Mucosa of rectum (tissue), 2 donors: ENCODE data around the gene REN.

Experiments used
- H3K27ac ChIP-seq, 2 donors: one replicate each; pipeline ENCODE4 v1.7.0; 2013; ENCODE audit warnings: inconsistent platforms in 2 of 2, low read depth in 2 of 2, low read length in 2 of 2
- H3K27me3 ChIP-seq, 2 donors: one replicate each; pipeline ENCODE4 v1.7.0; 2013; ENCODE audit warnings: low read length in 2 of 2; ENCODE audit not compliant: control insufficient read depth in 2 of 2, insufficient read depth in 2 of 2
- H3K36me3 ChIP-seq, 2 donors: one replicate each; pipeline ENCODE4 v1.7.0; 2013; ENCODE audit warnings: low read length in 2 of 2; ENCODE audit not compliant: control insufficient read depth in 2 of 2, insufficient read depth in 2 of 2
- H3K4me1 ChIP-seq, 2 donors: one replicate each; pipeline ENCODE4 v1.7.0; 2013; ENCODE audit warnings: low read length in 2 of 2, mild to moderate bottlenecking in 1 of 2; ENCODE audit not compliant: control insufficient read depth in 2 of 2, insufficient read depth in 2 of 2
- H3K4me3 ChIP-seq, 2 donors: one replicate each; pipeline ENCODE4 v1.7.0; 2013; ENCODE audit warnings: low read length in 2 of 2
- H3K9ac ChIP-seq, 2 donors: one replicate each; pipeline ENCODE4 v1.7.0; 2013; ENCODE audit warnings: low read length in 2 of 2, low read depth in 1 of 2, mild to moderate bottlenecking in 1 of 2
- H3K9me3 ChIP-seq, 2 donors: one replicate each; pipeline ENCODE4 v1.7.0; 2013; ENCODE audit warnings: low read length in 2 of 2; ENCODE audit not compliant: control insufficient read depth in 2 of 2
- donor health status: healthy.
- donor health status: Normal muscosa, but diverticular disease.

REN gene

DNA sequence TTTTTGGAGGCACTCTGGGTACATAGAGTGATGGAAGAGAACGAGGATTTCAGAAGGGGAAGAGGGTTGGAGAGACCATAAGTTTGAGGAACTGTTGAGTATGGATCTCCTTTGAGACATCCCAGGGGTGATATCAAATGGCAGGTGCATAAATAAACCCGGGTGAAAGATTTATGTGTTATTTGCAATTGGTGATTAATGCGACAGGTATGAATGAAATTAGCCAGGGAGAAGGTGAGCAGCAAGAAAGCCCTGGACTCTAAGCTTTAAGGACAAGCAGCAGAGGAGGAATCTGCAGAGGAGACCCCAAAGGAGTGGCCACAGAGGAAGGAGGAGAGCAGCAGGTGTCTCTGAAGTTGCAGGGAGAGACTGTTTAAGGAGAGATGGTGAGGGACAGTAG is 8.8 kb upstream of the REN start:
- Histone ChIP-seq H3K27me3 (peaks cover 2 to 8% of the 10 kb centered on the region in 2 donors), H3K9ac (no peak overlapping the region), H3K36me3 (no peaks in the 10 kb centered on the region), H3K9me3 (peaks cover 5 to 6% of the 10 kb centered on the region in 2 donors), H3K4me3 (no peak overlapping the region), H3K4me1 (no peaks in the 10 kb centered on the region), H3K27ac (no peak overlapping the region)

- no peaks in the 10 kb centered on the region for H3K36me3 ChIP-seq
Measured at GRCh38 chr1:204172404-204173029, 6.4 kb upstream of the REN start.

GRCh38 chr1:204171751-204172178 is 5.6 kb upstream of the REN start:
- H3K9ac ChIP-seq = no peak overlapping the region
- no peak overlapping the region for H3K4me3 ChIP-seq
- peaks cover 5 to 11% of the 10 kb centered on the region in 2 donors for H3K9me3 ChIP-seq
- no peaks in the 10 kb centered on the region for H3K4me1 ChIP-seq
- H3K27ac ChIP-seq = no peak overlapping the region
- H3K36me3 ChIP-seq = no peaks in the 10 kb centered on the region
- peaks cover 0 to 5% of the 10 kb centered on the region in 2 donors for H3K27me3 ChIP-seq

More at GRCh38 chr1:204172404-204173029, 6.4 kb upstream of the REN start:
- peaks cover 0 to 5% of the 10 kb centered on the region in 2 donors for H3K27me3 ChIP-seq
- no peak overlapping the region for H3K4me3 ChIP-seq
- peaks cover 5 to 11% of the 10 kb centered on the region in 2 donors for H3K9me3 ChIP-seq
- H3K27ac ChIP-seq = no peak overlapping the region
- H3K9ac ChIP-seq = no peak overlapping the region
- H3K4me1 ChIP-seq = no peaks in the 10 kb centered on the region

- no peak overlapping the region for H3K9ac ChIP-seq
- no peak overlapping the region for H3K4me3 ChIP-seq
- no peak overlapping the region for H3K27ac ChIP-seq
- no peaks in the 10 kb centered on the region for H3K36me3 ChIP-seq
- no peaks in the 10 kb centered on the region for H3K4me1 ChIP-seq
- peaks cover 5 to 11% of the 10 kb centered on the region in 2 donors for H3K9me3 ChIP-seq
- peaks cover 0 to 5% of the 10 kb centered on the region in 2 donors for H3K27me3 ChIP-seq
Measured at GRCh38 chr1:204170494-204171155, 4.5 kb upstream of the REN start.

GRCh38 chr1:204169858-204170257 is 3.7 kb upstream of the REN start:
- Histone ChIP-seq H3K27me3 (no peaks in the 10 kb centered on the region), H3K4me3 (no peak overlapping the region), H3K4me1 (no peaks in the 10 kb centered on the region), H3K36me3 (no peaks in the 10 kb centered on the region), H3K9me3 (peaks cover 5 to 11% of the 10 kb centered on the region in 2 donors), H3K27ac (no peak overlapping the region), H3K9ac (no peak overlapping the region)

- H3K4me3 ChIP-seq = no peak overlapping the region
- H3K9me3 ChIP-seq = peaks cover 5 to 11% of the 10 kb centered on the region in 2 donors
- H3K4me1 ChIP-seq = no peaks in the 10 kb centered on the region
- H3K9ac ChIP-seq = no peak overlapping the region
- no peak overlapping the region for H3K27ac ChIP-seq
- no peaks in the 10 kb centered on the region for H3K36me3 ChIP-seq
- no peaks in the 10 kb centered on the region for H3K27me3 ChIP-seq
Measured at GRCh38 chr1:204167730-204168129, 1.6 kb upstream of the REN start.

DNA sequence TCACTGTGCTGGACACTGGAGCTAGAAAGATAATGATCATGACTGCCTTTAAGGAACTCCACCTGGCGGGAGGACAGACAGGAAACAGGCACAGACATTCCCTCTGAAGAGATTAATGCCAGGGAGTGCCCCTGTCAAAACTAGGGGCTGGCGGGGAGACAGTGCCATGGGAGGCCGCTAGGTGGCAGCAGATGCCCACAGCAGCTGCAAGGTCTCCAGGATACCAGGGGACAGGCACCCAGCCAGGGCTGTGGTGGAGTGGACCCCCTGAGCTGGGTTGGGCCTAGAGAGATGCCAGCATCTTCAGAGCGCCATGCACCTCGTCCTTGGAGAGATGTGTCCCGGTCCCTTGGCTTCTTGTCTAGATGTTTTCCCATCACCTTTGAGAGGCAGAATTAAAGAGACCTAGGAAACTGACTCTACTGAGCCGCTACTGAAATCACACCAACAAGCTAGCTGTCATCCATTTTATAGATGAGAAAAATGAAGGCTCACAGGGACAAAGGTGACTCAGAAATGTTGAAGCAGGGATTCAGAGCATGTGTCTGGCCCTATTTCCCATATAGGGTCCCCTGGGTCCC is 3.6 kb downstream of the REN start:
- no peaks in the 10 kb centered on the region for H3K9me3 ChIP-seq
- H3K27ac ChIP-seq = no peak overlapping the region
- no peak overlapping the region for H3K4me3 ChIP-seq
- no peaks in the 10 kb centered on the region for H3K36me3 ChIP-seq
- peaks cover 0 to 4% of the 10 kb centered on the region in 2 donors for H3K4me1 ChIP-seq
- peaks cover 0 to 6% of the 10 kb centered on the region in 2 donors for H3K27me3 ChIP-seq
- H3K9ac ChIP-seq = no peak overlapping the region

DNA sequence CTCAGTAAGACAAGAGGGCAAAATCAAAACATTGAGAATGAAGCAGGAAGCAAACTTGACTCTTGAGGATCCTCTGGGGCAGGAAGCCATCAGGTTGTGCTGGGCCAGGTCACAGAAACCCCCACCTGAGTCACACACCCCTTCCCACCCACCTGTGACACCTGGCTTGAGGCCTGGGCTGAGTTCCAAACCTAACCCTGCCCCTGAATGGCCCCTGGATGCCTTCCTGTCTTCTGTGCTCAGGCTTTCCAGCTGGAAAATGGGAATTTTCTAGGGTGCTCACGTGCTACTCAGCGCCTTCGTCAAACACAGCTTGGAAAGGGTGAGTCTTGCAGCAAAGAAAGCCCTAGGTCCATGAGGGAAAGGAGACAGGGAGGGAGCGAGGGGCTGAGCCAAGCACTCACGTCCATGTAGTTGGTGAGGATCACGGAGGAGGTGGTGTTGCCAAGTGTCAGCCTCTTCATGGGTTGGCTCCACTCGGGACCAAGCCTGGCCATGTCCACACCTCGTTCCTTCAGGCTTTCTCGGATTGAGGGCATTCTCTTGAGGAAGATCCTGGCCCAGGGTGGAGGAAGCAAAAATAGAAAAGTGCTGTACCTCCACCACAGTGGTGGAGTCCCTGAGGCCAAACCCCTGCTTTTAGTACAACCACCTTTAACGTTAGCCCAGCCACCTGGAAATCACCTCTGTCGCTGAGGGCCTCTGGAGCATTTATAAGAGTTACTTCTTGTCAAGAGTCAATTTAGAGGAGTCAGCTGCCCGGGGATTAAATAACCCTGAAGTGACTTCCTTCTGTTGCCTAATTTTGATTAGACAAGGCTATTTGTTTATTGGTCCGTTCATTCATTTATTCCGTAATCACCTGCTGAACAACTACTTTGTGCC is 4.3 kb downstream of the REN start:
- peaks cover 0 to 6% of the 10 kb centered on the region in 2 donors for H3K27me3 ChIP-seq
- no peaks in the 10 kb centered on the region for H3K36me3 ChIP-seq
- no peak overlapping the region for H3K4me3 ChIP-seq
- peaks cover 0 to 4% of the 10 kb centered on the region in 2 donors for H3K4me1 ChIP-seq
- no peaks in the 10 kb centered on the region for H3K9me3 ChIP-seq
- no peak overlapping the region for H3K9ac ChIP-seq
- no peak overlapping the region for H3K27ac ChIP-seq

DNA sequence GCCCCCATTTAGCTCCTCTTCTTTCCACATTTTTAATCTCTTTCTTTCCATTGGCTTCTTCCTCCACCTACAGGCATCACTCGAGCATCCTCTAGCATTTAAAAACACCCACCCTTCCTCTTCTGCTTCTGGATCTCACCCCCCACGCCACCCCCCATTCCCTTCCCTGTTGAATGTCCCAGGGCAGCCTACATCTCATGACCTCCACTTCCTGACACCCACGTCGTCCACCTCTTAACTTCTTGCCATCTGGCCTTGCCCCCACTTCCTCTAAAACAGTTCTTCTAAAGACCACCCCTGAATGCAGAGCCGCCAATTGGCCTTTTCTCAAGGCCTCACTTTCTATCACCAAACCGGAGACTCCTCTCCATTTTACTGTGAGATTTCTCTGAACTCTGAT is 8.2 kb downstream of the REN start:
- no peak overlapping the region for H3K9ac ChIP-seq
- H3K36me3 ChIP-seq = no peaks in the 10 kb centered on the region
- peaks cover 0 to 4% of the 10 kb centered on the region in 2 donors for H3K4me1 ChIP-seq
- no peaks in the 10 kb centered on the region for H3K9me3 ChIP-seq
- H3K27ac ChIP-seq = no peak overlapping the region
- H3K4me3 ChIP-seq = no peak overlapping the region
- H3K27me3 ChIP-seq = peaks cover under 1 to 6% of the 10 kb centered on the region in 2 donors
